RWPE2 (cell line): ENCODE measurements around the gene ZMIZ1.

ENCODE experiments used
- ATAC-seq: fragments of 200-7000 bp; cut with Tn5 transposase; 3 replicates; pipeline ENCODE4 v1.9.1; 2021; ENCODE audit warnings: low read depth
- DNase-seq: peaks from one replicate; pipeline ENCODE4 v3.0.0-alpha.2; 2020; ENCODE audit warnings: low spot score
- H3K27ac ChIP-seq: fragments of 450-650 bp; 2 replicates; pipeline ENCODE4 v1.5.1; 2017; ENCODE audit warnings: mild to moderate bottlenecking; ENCODE audit not compliant: poor library complexity, severe bottlenecking
- H3K27me3 ChIP-seq: fragments of 250-450 bp; sonication (Bioruptor Pico); 2 replicates; pipeline ENCODE4 v1.5.1; 2021; ENCODE audit warnings: mild to moderate bottlenecking, moderate library complexity; ENCODE audit not compliant: insufficient read depth, poor library complexity, severe bottlenecking
- H3K36me3 ChIP-seq: fragments of 250-450 bp; sonication (Bioruptor Pico); 2 replicates; pipeline ENCODE4 v1.5.1; 2020; ENCODE audit warnings: low read depth, mild to moderate bottlenecking, moderate library complexity
- H3K4me1 ChIP-seq: fragments of 250-450 bp; sonication (Bioruptor Pico); 2 replicates; pipeline ENCODE4 v1.5.1; 2021; ENCODE audit warnings: mild to moderate bottlenecking, moderate library complexity; ENCODE audit not compliant: insufficient read depth, poor library complexity, severe bottlenecking
- H3K4me3 ChIP-seq: fragments of 250-450 bp; sonication (Bioruptor Pico); 2 replicates; pipeline ENCODE4 v1.5.1; 2021; ENCODE audit warnings: mild to moderate bottlenecking, moderate library complexity; ENCODE audit not compliant: severe bottlenecking
- H3K9me3 ChIP-seq: fragments of 250-450 bp; sonication (Bioruptor Pico); 2 replicates; pipeline ENCODE4 v1.5.1; 2021; ENCODE audit warnings: mild to moderate bottlenecking, moderate library complexity; ENCODE audit not compliant: severe bottlenecking
- TF ChIP-seq, protein P1 (sequence below): fragments of 450-650 bp; IDR thresholded peaks from one replicate; pipeline ENCODE4 v1.5.1; 2017; ENCODE audit warnings: mild to moderate bottlenecking, moderate library complexity; ENCODE audit not compliant: poor library complexity, severe bottlenecking

The ZMIZ1 gene

DNA sequence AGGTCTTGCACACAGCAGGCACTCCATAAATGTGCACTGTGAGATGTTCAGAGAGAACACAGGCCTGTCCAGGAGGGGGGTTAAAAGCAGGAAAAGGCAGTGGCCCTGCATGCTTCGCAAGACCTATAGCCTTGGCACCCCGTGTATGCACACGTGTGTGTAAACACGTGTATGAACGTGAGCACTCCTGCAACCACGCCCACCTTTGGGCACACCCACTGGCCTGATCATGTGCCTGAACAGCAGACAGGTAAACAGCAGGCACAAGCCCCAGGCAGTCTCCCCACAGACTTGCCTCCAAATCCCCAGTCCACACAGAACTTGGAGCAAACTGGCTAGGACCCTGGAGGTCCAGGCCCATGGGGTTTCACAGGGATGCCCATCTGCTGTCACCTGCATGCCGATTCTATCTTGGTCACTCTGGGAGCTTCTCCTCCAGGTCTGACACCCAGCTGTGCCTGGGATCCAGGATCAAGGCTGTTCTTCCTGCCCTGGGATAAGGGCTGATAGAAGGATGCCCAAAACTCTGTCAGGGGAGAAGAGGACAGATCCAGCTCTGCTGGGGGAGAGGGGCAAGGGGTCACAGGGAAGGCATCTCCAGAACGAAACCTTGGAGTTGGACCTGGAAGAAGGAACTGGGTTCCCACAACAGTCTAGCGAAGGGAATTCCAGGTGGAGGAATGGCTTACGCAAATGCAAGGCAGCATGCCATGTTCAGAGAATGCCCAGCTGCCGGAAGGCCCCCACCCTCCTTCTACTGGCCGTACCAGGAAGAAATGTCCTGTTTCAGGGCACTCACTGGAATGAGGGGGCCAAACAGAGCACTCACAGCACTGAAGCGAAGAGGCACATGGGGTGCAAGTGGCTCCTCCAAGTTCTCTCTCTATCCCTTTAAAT lies 14.3 kb upstream of the ZMIZ1 start:
- H3K4me1 ChIP-seq: peaks cover 18% of the 10 kb centered on the region
- no peaks in the 10 kb centered on the region for H3K27me3 ChIP-seq
- no peak overlapping the region for H3K4me3 ChIP-seq
- no peak overlapping the region for H3K27ac ChIP-seq
- no peaks in the 10 kb centered on the region for H3K9me3 ChIP-seq
- no peak for ATAC-seq
- DNase-seq: peak; percentile 51
- TF ChIP-seq, protein P1, sequence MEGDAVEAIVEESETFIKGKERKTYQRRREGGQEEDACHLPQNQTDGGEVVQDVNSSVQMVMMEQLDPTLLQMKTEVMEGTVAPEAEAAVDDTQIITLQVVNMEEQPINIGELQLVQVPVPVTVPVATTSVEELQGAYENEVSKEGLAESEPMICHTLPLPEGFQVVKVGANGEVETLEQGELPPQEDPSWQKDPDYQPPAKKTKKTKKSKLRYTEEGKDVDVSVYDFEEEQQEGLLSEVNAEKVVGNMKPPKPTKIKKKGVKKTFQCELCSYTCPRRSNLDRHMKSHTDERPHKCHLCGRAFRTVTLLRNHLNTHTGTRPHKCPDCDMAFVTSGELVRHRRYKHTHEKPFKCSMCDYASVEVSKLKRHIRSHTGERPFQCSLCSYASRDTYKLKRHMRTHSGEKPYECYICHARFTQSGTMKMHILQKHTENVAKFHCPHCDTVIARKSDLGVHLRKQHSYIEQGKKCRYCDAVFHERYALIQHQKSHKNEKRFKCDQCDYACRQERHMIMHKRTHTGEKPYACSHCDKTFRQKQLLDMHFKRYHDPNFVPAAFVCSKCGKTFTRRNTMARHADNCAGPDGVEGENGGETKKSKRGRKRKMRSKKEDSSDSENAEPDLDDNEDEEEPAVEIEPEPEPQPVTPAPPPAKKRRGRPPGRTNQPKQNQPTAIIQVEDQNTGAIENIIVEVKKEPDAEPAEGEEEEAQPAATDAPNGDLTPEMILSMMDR: no peak
- H3K36me3 ChIP-seq: no peaks in the 10 kb centered on the region

DNA sequence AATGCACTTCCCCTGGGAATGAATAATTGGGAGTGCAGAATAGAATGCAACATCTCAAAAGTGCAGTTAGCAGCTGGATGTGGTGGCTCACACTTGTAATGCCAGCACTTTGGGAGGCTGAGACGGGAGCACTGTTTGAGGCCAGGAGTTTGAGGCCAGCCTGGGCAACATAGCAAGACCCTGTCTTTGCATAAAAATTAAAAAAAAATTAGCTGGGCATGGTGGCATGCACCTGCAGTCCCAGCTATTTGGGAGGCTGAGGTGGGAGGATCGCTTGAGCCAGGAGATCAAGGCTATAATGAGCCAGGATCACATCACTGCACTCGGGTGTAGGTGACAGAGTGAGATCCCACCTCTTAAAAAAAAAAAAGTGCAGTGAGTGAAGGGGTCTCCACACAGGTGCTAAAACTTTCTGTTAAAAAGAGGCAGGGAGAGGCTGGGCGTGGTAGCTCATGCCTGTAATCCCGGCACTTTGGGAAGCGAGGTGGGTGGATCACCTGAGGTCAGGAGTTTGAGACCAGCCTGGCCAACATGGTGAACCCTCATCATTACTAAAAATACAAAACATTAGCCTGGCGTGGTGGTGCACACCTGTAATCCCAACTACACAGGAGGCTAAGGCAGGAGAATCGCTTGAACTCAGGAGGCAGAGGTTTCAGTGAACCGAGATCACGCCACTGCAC lies 13.5 kb upstream of the ZMIZ1 start:
- Histone ChIP-seq H3K4me3 (no peak overlapping the region), H3K27ac (no peak overlapping the region), H3K9me3 (no peaks in the 10 kb centered on the region), H3K4me1 (peaks cover 14% of the 10 kb centered on the region), H3K36me3 (no peaks in the 10 kb centered on the region), H3K27me3 (no peaks in the 10 kb centered on the region)
- TF ChIP-seq, protein P1: no peak
- ATAC-seq (no peak), DNase-seq (peak; percentile 19)

DNA sequence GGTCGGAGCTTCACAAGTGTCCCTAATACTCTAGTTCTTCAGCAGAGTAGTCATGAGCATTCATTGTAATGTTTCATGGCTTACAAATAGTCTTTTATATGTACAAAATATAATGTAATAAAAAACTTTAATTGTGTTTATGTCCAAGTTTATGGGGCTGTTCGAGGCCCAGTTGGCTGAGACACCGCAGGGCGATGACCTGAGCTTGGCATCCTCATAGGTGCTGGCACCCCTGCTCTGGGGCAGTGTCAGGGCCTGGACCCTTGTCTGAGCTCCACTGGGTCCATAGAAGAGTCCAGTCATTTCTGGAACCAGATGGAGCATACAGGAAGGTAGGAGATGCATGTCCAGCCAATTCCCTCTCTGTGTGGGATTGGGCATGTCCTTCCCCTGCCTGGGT lies 12.9 kb upstream of the ZMIZ1 start:
- Histone ChIP-seq H3K27me3 (no peaks in the 10 kb centered on the region), H3K4me3 (no peak overlapping the region), H3K9me3 (no peaks in the 10 kb centered on the region), H3K4me1 (peaks cover 7% of the 10 kb centered on the region), H3K36me3 (no peaks in the 10 kb centered on the region), H3K27ac (no peak overlapping the region)
- ATAC-seq (no peak), DNase-seq (peak; percentile 19)
- TF ChIP-seq, protein P1: no peak

DNA sequence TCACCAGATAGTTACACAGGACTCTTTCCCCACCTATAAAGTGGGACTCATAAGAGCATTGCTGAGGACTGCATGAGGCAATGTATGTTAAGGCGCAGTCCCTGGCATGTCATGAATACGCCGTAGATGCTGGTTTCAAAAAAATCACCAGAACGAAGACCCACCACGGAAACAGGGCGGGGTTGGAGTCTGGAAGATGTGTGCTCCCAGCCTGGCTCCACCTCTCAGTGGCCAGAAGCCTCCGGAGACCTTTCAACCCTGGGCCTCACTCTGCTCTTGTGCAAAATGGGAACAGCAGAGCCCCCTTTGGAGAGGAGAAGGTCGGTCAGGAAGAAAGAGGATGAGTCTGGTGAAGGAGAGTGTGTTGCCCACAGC lies 12.4 kb upstream of the ZMIZ1 start:
- Histone ChIP-seq H3K27me3 (no peaks in the 10 kb centered on the region), H3K4me1 (peaks cover 3% of the 10 kb centered on the region), H3K9me3 (no peaks in the 10 kb centered on the region), H3K36me3 (no peaks in the 10 kb centered on the region), H3K27ac (no peak overlapping the region), H3K4me3 (no peak overlapping the region)
- peak; percentile 23 for DNase-seq
- ATAC-seq: no peak
- TF ChIP-seq, protein P1: no peak
